Thoracic aorta (tissue), 2 donors: ENCODE results near the gene TRAPPC2B. TPM values are rescaled to one million over a fixed set of nuclear protein-coding genes. Genes with fewer than 3 reads are reported as not detected.

Source experiments
- ATAC-seq: fragments of 150-250 bp; one replicate; pipeline ENCODE4 v1.8.0; 2017; ENCODE audit warnings: low read depth; ENCODE audit not compliant: insufficient number of reproducible peaks, low FRiP score
- DNase-seq: peaks from one replicate; pipeline ENCODE4 v3.0.0-alpha.2; 2020; ENCODE audit warnings: low spot score
- H3K27ac ChIP-seq, 2 donors: fragments of 200-600 bp; sonication (generic); 1 replicate in 1 of 2; 2 replicates in 1 of 2; pipeline ENCODE4 v1.5.1; 2016; ENCODE audit warnings: mild to moderate bottlenecking in 2 of 2, moderate library complexity in 2 of 2
- H3K27me3 ChIP-seq: fragments of 200-600 bp; sonication (generic); replicated peaks from 2 replicates; pipeline ENCODE4 v1.6.0; 2016; ENCODE audit warnings: mild to moderate bottlenecking; ENCODE audit not compliant: insufficient read depth
- H3K36me3 ChIP-seq: fragments of 200-600 bp; sonication (generic); one replicate; pipeline ENCODE4 v1.5.1; 2016
- H3K4me1 ChIP-seq, 2 donors: fragments of 200-600 bp; sonication (generic); 1 replicate in 1 of 2; 2 replicates in 1 of 2; pipeline versions ENCODE4 v1.5.1 to v1.6.0; 2016; ENCODE audit warnings: low read depth in 2 of 2, mild to moderate bottlenecking in 1 of 2; ENCODE audit not compliant: control insufficient read depth in 1 of 2
- H3K4me3 ChIP-seq: fragments of 200-600 bp; sonication (generic); 2 replicates; pipeline ENCODE4 v1.5.1; 2016; ENCODE audit warnings: mild to moderate bottlenecking
- H3K9me3 ChIP-seq: fragments of 200-600 bp; sonication (generic); 2 replicates; pipeline ENCODE4 v1.5.1; 2016
- total RNA-seq, 2 donors: library from RNA; depleted of rRNA; stranded (reverse); fragments of >200 nt; gene quantifications; one replicate each; pipeline versions ENCODE4 v1.1.0 to v1.2.3, GENCODE V29; 2016
- TF ChIP-seq, protein P1 (sequence below): fragments of 200-600 bp; sonication (generic); IDR thresholded peaks from one replicate; pipeline ENCODE4 v1.5.1; 2019; ENCODE audit warnings: antibody characterized with exemption

The TRAPPC2B gene
- total RNA-seq, 2 donors from 2014 or later, result 2.0 to 9.5 TPM

DNA sequence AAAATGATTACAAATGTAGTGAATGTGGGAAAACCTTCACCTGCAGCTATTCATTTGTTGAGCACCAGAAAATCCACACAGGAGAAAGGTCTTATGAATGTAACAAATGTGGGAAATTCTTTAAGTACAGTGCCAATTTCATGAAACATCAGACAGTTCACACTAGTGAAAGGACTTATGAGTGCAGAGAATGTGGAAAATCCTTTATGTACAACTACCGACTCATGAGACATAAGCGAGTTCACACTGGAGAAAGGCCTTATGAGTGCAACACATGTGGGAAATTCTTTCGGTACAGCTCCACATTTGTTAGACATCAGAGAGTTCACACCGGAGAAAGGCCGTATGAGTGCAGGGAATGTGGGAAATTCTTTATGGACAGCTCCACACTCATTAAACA is 35.5 kb downstream of the TRAPPC2B start:
- H3K4me3 ChIP-seq, result no peak overlapping the region
- no peak for DNase-seq
- H3K36me3 ChIP-seq, result peaks cover 60% of the 10 kb centered on the region
- H3K27ac ChIP-seq, result no peak overlapping the region
- H3K9me3 ChIP-seq, result peaks cover 78% of the 10 kb centered on the region
- no peaks in the 10 kb centered on the region for H3K27me3 ChIP-seq
- no peaks in the 10 kb centered on the region for H3K4me1 ChIP-seq
- ATAC-seq, result no peak
- TF ChIP-seq, protein P1, sequence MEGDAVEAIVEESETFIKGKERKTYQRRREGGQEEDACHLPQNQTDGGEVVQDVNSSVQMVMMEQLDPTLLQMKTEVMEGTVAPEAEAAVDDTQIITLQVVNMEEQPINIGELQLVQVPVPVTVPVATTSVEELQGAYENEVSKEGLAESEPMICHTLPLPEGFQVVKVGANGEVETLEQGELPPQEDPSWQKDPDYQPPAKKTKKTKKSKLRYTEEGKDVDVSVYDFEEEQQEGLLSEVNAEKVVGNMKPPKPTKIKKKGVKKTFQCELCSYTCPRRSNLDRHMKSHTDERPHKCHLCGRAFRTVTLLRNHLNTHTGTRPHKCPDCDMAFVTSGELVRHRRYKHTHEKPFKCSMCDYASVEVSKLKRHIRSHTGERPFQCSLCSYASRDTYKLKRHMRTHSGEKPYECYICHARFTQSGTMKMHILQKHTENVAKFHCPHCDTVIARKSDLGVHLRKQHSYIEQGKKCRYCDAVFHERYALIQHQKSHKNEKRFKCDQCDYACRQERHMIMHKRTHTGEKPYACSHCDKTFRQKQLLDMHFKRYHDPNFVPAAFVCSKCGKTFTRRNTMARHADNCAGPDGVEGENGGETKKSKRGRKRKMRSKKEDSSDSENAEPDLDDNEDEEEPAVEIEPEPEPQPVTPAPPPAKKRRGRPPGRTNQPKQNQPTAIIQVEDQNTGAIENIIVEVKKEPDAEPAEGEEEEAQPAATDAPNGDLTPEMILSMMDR, result no peak

DNA sequence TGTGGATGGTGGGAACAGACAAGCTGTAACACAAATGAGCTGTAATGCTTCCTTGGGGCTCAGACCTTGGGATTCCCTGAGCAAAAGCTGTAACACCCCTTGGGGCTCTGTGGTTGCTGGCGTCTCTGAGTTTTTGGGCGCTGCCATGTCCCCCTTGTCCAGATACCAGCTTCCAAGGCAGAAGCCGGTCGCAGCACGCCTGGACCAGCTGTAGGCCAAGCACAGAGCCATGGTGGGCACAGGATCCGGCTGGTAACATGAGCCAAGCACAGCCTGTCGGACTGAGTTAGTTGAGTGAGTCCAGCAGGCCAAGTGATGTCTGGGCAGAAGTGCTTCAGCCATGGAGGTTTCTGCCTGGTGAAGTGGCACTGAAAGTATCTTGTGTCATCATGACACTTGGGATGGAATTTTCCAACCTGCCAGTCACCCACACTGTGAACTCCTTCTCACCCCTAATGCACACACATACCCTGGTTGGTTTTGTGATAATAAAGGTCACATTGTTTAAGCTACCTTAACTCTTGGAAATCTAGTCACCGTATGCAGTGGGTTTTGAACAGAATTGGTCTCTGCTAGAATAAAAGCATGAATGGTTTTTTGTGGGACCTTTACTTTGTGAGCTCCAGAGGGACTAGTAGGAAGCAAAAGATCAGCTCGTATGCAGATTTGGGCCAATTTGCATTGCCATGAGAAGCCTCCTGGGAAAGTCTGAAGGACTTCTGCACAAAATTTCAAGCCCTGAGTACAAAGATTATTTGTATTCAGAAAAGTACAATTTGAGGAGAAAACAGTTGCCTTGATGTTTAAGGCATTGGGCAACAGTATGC is 40.6 kb downstream of the TRAPPC2B start:
- Histone ChIP-seq H3K36me3 (peaks cover 18% of the 10 kb centered on the region), H3K27ac (no peak overlapping the region), H3K9me3 (peaks cover 52% of the 10 kb centered on the region), H3K4me1 (no peaks in the 10 kb centered on the region), H3K27me3 (no peaks in the 10 kb centered on the region), H3K4me3 (no peak overlapping the region)
- DNase-seq (no peak), ATAC-seq (no peak)
- TF ChIP-seq, protein P1, result no peak

DNA sequence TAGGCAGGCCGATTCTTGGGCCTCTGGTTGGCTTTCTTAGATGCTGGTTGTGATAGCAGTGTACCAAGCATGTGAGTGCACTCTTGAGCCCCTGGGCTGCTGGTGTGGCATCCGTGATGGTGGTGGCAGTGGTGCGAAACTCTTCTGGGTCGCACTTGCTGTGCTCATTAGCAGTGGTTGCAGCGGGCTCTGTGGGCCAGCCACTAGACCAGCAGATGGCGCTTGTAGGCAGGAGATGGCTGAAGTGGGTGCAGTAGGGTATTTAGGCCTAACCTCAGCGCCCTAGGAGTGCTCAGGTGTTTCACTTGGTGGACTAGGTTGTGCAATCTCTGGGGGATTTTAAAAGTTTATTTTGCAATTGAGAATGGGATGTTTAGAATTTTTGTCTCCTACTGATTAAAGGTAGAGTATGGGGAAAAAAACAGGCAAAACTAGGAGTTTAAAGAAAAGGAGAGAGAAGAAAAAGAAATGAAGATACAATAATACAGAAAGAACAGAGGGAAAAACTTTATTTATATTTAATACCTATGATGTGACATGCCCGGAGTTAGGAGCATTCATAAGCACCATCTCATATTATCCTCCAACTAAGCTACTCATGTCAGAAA is 43.3 kb downstream of the TRAPPC2B start:
- no peak for DNase-seq
- no peaks in the 10 kb centered on the region for H3K27me3 ChIP-seq
- peaks cover 29% of the 10 kb centered on the region for H3K9me3 ChIP-seq
- H3K4me3 ChIP-seq, result no peak overlapping the region
- H3K4me1 ChIP-seq, result peaks cover 0 to 6% of the 10 kb centered on the region in 2 donors
- H3K27ac ChIP-seq, result no peak overlapping the region
- no peak for ATAC-seq
- TF ChIP-seq, protein P1, result no peak
- H3K36me3 ChIP-seq, result no peaks in the 10 kb centered on the region

DNA sequence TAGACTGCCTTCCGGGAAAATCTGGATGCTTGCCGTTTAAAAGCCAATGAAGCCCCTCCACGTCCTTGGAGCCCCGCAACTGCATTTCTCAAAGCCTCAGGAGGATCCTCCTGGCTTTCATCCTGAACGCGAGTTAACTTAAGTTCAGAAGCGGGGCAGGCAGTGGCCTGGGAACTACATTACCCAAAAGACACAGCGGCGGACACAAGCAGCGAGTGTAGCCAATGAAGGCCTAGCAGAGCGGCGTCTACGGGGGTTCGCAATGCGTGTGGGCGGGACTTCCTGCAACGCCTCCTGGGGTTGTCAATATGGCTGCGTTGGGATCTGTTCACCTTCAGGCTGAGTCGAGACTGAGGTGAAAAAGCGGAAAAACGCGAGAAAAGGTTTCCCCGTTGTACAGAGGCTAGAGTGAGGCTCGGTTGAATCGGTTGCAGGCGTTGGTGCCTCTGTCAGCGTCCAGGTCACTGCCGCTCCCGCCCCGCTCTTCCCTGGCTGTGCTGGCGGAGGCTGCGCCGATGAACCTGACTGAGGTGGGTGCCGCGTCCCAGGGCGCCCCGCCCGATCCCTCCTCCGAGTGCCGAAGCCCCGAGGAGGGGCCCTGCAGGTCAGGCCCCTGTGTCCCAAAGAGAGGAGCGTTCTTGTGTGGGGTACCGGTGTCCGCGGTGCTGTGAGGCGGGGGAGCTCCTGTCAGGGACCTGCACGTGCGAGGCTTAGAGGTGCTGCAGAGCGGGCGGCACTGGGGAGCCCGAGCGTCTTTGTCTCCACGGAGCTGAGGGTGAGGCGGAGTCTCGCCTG is 47.7 kb downstream of the TRAPPC2B start, which contains the start of gene ZNF17:
TSS of gene ZNF17 (plus strand) at position 285 of the 795 bp plus-strand sequence. CDS start 2,455 bp downstream, outside the sequence.
- TF ChIP-seq, protein P1, result no peak
- no peaks in the 10 kb centered on the region for H3K27me3 ChIP-seq
- H3K9me3 ChIP-seq, result peaks cover 4% of the 10 kb centered on the region
- H3K27ac ChIP-seq, result peak within 1 kb of the TSS; percentile 32 to 42
- H3K4me1 ChIP-seq, result peaks cover 8 to 16% of the 10 kb centered on the region in 2 donors
- peak; percentile 93 for ATAC-seq
- H3K36me3 ChIP-seq, result peaks cover 28% of the 10 kb centered on the region
- peak; percentile 83 for DNase-seq
- peak within 1 kb of the TSS; percentile 85 for H3K4me3 ChIP-seq

Other genes with a start within 250 kb of the TRAPPC2B start
- not detected for gene USP29, start 243.6 kb upstream of the TRAPPC2B start, total RNA-seq
- gene ZIM3, start 218.3 kb upstream of the TRAPPC2B start, total RNA-seq, result not detected
- not detected for gene DUXA, start 196.1 kb upstream of the TRAPPC2B start, total RNA-seq
- 10 to 100 TPM; 60.0 to 65.4 TPM for gene ZNF264, start 172.1 kb upstream of the TRAPPC2B start, total RNA-seq
- 1 to 10 TPM; 1.1 to 2.2 TPM for gene AURKC, start 132.5 kb upstream of the TRAPPC2B start, total RNA-seq
- 10 to 100 TPM; 23.0 to 30.7 TPM for gene ZNF805, start 122.9 kb upstream of the TRAPPC2B start, total RNA-seq
- gene ZNF460, start 83.1 kb upstream of the TRAPPC2B start, total RNA-seq, result 100 to 1,000 TPM in 1 of 2 donors, 10 to 100 TPM in 1; 81.4 to 118 TPM
- gene ZNF543, start 43.1 kb upstream of the TRAPPC2B start, total RNA-seq, result 1 to 10 TPM; 7.6 to 9.7 TPM
- gene ZNF304, start 12.3 kb upstream of the TRAPPC2B start, total RNA-seq, result 1 to 10 TPM; 6.2 to 7.5 TPM
- gene ZNF547, start within 50 bp of the TRAPPC2B start, total RNA-seq, result 1 to 10 TPM in 1 of 2 donors, under 1 TPM in 1; 0.68 to 3.4 TPM
- gene ZNF548, start 26.3 kb downstream of the TRAPPC2B start, total RNA-seq, result 10 to 100 TPM; 48.2 to 49.1 TPM
- 10 to 100 TPM; 11.2 to 17.5 TPM for gene ZNF17, start 47.6 kb downstream of the TRAPPC2B start, total RNA-seq
- gene ZNF749, start 71.8 kb downstream of the TRAPPC2B start, total RNA-seq, result 10 to 100 TPM in 1 of 2 donors, 1 to 10 TPM in 1; 3.0 to 19.2 TPM
- gene VN1R1, start 93.6 kb downstream of the TRAPPC2B start, total RNA-seq, result 1 to 10 TPM in 1 of 2 donors, under 1 TPM in 1; 0.95 to 1.5 TPM
- 1 to 10 TPM; 2.7 to 6.6 TPM for gene ZNF772, start 114.0 kb downstream of the TRAPPC2B start, total RNA-seq
- gene ZNF419, start 124.2 kb downstream of the TRAPPC2B start, total RNA-seq, result 10 to 100 TPM; 11.6 to 13.1 TPM
- gene ZNF773, start 136.4 kb downstream of the TRAPPC2B start, total RNA-seq, result 1 to 10 TPM; 4.3 to 9.5 TPM
- gene ZNF549, start 163.8 kb downstream of the TRAPPC2B start, total RNA-seq, result 1 to 10 TPM; 5.7 to 8.3 TPM
- gene ZNF550, start 196.3 kb downstream of the TRAPPC2B start, total RNA-seq, result 1 to 10 TPM; 6.3 to 6.5 TPM
- gene ZNF416, start 215.4 kb downstream of the TRAPPC2B start, total RNA-seq, result 1 to 10 TPM; 1.6 to 4.1 TPM
- gene ZIK1, start 220.6 kb downstream of the TRAPPC2B start, total RNA-seq, result 10 to 100 TPM in 1 of 2 donors, 1 to 10 TPM in 1; 5.4 to 29.2 TPM
- 1 to 10 TPM; 3.8 to 7.4 TPM for gene ZNF530, start 236.3 kb downstream of the TRAPPC2B start, total RNA-seq